GDM1 (cell line): Measurements from ENCODE around the gene BCL11B.

Source experiments
- DNase-seq: peaks from one replicate; lab custom pipeline; 2025; lab: John Stamatoyannopoulos, UW

Gene BCL11B

DNA sequence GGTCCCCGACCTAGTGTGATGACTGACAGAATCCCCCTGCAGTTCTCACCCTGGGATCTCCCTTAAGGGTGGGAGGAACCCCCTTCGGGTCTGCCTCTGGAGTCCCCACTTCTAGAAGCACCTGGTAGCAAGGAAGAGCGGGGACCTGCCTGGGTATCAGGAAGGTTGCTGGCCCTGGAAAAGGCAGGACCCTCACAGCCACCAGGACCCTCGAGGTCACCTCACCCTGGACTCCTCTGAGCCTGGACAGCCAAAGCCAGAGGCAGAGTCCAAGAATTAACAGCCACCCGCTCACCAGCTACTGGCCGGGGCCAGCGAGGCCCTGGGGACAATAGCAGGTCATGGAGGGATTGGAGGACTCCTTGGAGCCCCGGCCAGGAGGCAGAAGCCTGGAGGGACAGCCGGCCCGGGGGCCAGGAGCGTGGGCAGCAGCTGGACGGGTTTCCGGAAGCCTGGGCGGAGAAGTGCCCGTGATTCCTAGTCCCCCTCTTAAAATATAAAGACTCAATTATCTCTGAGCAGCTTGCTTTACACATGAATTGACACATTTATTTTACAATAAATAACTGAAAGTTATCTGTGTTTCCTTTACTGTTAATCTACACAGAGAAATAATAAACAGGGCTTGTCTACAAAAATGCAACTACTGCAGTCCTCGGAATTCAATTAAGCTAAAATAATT, 17.5 kb downstream of the BCL11B start:
- DNase-seq, result no peak

DNA sequence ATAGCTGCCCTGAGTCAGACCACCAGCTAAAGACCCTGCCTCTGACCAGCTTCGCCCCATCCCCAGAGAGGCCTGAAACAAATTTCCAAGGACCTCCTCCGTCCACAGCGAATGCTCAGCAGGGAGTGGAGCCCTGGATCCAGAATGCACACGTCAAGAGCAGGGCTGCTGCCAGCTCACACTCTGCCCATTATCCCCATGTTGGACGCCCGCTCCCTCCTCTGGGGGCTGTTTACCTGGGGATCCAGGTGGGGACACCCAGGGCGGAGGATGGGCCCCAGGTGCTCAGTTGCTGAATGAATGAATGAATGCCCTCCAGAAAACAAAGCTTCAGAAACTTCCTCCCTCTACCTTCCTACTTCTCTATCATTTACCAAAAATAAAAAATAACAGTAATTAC, 18.1 kb downstream of the BCL11B start:
- no peak for DNase-seq

DNA sequence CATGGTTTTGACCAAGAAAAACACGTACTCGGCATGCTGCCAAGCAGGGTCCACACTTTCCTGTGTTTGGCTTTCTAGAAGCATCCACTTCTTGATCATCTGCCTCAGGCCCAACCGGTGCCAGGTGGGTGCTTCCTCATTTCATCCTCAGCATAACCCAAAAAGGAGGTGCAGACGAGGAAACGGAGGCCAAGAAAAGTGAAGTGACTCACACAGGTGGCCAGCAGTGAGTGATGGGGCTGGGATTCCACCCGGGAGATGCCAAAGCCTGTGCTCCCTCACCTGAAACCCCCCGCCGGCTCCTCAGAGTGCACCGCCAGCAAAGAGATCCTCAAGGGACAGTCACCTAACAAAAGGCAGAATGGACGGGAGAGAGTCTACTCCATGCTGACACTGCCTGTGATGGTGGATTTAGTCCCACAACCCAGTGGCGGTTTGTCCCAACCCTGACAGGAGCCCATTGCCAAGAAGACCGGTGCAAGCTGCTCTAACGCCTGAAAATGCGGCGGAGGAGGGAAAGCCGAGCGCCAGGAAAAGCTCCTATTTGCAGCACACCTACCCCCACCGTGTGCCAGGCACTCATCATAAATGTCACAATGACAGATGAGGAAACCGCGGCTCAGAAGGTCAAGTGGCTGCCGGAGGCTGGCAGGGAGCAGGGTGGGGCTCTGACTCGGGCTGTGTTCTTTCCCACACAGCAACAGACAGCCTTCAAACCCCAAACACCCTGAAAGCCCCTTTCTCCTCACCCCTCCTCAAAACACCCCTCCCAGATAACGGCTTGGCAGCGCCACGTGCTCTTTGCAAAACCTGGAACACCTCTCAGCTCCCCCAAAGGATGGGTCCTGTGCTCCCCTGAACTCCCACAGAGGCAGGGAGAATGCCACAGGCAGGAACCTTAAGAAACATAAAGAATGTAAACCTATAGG, 18.8 kb downstream of the BCL11B start:
- DNase-seq, result no peak

DNA sequence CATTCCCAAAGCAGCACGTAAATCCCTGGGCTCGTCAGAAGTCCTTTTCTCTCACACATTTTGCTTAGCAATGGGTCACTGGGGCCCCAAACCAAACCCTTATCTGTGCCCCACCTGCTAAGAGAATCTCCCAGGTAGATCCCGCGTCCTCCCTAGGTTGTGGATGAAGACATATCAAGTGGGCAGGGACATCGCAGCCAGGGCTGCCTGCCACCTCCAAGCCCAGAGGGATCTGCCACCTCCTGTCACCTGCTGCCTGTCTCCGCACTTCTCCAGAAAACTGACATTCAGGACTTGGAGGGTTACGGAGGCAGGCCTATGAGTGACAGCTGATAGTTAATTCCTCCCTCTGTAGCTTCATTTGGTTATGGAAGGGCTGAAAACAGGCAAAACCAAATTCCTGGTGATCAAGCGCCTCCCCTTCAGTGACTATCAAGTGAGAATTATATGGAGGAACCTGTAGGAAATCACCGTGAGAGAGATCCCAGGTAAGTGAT, 19.5 kb downstream of the BCL11B start:
- no peak for DNase-seq

DNA sequence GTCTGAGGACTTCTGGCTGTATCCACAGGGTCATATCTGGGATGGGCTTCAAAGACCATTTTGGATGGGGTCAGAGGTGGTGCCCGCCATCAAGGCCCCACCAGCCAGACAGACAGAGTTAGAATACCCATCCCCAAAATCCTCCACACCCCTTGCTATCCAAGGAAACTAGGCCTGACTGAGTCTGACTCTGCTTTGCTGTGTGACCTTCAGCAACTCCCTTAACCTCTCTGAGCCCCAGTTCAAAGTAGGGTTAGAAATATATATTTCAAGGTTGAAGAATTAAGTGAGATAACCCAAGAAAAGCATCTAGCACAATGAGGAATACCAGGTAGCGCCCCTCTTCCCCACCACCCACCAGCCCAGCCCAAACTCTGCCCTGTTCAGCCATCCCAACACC, 20.3 kb downstream of the BCL11B start:
- DNase-seq, result no peak

DNA sequence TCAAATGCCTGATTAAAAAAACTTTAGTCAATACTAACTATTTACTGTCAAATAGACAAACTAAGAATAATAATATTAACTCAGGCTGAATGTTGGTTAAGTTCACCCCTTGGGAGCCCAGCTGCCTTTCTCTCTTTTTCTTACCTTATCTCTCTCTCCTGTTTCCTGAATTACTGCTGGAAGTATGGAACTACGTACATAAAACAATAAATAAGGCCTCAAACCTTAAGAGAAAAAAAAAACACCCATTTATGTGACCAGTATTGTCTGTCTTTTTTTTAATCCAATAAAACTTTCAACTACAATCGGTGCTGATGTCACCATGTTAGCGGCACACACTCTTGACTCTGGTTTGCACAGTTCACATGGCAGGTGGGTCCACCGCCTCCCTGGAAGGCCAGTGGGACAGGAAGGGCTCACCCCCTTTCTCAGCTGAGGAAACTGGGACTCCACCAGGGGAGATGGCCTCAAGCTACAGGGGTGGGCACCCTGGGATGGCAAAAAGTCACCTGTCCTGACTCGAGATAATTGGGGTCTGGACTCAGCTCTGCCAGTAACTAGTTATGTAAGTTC, 21.3 kb downstream of the BCL11B start:
- no peak for DNase-seq

DNA sequence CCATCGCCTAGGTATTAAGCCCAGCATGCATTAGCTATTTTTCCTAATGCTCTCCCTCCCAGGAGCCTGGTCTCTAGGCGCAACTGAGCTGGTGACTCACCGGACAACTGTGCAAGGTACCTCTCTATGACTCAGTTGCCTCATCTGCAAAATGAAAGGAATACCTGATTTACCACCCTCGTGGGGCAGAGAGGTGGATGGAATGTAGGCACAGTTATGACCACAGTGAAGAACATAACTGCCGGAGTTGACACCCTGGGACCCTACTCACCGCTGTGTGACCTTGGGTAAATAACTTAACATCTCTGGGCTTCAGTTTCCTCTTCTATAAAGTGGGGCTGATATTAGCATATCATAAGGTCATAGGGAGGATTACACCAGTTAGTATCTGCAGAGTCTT, 22.6 kb downstream of the BCL11B start:
- DNase-seq, result no peak

DNA sequence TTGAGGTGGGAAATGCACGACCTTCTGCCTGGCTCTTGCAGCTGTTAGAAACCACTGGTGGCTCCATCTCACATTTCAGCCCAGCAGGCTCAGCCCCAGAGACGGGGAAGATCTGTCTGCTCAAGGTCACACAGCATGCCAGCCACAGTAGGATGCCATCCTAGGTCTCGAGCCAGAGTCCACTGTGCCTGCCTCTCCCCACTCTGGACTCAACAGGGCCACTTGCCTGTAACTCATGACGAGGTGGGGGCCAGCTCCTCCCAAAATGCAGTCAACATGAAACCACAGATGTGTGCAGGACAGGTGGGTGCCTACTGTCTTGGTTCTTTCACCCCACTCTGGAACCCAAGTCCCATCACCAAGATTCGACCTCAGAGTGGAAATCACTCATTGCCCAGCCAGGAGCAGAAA, 23.2 kb downstream of the BCL11B start:
- no peak for DNase-seq

DNA sequence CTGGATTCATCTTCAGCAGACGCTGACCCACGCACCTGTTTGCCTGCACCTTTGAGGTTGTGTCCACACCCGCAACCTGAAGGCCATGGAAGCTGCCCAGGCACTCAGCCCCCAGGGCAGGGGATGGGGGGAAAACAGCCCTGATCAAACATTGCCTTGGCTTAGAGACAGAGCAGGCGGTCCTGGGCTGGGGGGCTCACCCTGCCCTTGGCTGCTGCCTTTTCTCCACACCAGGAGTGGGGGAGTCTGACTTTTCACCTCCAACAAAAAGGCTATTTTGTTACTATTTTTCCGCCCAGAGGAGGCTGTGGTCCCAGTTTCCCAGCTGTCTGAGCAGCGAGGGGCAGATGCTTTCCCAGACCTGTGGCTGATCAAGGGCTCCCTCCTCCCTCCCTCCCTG, 24.2 kb downstream of the BCL11B start:
- DNase-seq, result no peak

DNA sequence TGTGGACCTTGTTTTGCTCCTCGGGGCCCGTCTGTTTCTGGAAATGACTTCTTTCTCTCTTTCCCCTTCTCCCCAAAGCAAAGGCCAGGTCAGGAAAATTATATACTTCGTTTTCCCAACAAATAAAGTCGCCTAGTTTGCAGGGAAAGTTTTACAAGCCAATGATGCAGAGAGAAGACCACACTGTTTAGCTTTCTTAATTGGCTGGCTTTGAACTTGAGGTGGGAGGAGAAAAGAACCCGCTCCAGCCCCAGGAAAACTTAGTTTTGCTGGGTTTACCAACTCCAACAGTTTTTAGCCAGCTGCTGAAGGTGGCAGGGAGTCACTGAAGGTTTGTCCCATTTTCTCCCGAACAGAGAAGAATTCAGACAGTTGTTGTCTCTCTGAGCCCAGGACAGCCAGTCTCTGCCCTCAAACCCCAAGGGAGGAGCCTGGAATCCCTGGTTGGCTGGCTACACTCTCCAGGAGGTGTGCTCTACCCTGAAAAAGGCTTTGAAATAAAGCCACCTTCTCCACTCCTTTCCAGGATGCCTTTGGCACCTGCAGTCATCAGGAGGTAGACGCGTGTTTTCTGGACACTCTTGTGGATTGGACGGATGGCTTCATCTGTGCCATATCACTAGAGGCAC, 24.8 kb downstream of the BCL11B start:
- DNase-seq, result no peak

DNA sequence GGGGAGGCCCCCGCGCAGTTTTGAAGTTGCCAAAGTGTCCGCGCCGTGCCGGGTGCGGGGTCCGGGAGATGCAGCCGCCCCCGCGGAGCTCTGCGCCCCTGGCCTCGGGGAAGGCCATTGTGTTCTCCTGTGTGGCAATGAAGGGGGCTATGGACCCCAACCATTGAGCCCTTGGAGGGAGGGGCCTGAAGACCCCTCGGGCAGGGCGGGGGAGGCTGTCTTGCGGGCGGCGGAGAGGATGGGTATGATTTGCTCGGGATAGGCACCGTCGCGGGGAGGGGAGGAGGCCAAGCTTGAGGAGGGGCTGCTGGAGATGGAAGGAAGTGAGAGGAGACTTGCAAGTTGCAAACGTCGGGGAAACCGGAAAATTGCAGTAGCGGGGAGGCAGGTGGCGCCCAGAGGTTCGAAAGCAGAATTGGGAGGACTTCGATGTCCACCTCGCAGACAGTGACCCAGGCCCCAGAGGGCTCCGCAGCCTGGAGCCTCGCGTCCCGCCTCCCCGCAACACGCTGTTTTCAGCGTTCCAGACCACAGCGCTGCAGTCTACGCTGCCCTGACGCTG, 25.4 kb downstream of the BCL11B start:
- DNase-seq, result no peak

DNA sequence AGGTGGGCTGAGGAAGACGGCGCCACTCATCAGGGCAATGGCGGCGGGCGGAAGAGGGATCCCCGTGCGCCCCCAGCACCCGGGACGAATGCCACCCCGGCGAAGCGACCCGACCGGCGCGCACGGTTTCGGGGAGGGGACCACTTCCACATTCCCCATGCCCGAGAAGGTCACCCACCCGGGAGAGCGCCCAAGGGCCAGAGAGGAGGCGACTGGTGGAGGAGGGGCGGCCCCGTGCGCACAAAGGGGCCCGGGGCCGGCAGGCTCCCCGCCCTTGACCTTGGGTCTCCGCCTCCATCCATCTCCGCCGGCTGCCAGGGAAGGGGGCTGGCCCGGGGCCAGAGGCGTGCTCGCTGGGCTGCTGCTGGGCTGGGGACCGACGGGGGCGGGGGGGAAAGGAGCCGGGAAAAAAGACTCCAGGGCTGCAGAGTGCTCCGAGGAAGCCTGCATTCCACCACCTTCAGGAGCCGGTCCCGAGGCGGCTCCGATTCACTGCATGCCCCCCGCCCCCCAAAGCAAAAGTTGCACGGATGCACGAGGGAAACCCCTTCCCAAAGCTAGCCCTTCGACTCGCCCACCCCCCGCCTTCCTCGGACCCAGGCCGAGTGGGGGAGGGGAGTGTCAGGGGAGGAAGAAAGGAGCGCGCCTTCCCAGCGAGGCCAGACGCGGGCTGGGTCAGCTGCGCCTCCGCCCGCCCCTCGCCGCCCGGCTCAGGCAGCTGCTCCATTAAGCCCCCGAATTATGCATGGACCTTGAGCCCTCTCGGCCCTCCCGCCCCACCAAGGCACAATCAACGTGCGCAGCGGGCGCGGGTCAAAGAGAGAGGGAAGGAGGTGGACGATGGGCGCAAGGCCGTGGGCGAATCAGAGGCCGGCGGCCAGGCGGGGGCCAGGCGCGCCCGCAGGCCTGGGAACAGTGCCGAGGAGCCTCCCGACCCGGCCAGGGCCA, 26.2 kb downstream of the BCL11B start:
- no peak for DNase-seq

DNA sequence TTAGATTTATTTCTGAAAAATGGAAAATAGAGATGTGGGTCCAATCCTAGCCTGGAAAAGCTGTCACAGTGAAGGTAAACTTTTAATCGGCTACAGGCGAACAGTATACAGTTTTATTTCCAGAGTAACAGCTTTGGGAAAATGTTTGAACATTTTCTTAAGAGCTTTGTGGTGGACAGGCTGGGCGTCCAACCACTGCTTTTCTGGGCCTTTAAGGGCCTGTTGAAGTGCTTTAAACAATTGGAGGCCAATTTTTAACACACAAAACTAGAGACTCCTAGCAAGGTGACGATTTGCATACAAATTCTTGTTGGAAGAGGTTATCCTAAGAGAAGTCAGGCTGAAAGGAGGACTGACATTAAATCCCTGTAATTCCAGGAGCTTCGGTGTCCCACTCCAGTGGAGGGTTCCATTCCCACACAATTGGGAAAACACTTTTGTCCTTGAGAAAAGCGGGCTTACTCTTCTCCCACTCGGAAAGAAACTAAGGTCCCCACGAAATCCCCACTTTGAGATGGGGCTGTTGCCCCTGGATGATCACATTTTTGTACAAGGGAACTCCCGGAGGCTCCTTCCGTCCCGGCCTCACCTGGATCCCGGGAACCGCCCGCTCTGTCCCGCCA, 26.9 kb downstream of the BCL11B start:
- no peak for DNase-seq

DNA sequence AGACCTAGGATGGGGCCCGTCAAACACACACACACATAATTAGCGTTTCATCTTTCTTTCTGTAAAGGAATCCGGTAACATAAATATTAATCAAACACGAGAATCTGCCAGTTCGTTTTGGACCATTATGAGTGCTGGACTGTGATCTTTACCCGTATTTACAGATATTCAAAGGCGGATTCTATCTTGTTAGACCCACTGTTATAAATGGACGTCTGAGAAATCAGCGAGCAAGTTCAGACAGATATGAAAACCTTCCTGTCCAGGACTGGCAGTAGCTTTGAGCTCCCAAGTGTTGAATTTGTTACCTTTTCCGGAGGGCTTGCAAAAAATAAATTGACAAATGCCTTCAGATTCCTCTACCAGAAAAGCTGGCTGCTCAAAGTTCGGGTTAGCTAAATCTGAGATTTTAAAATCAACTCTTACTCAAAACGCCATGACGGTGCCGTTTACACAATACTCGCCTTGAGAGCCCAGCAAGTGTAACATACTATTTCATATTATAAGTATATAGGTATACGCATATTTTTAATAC, 27.6 kb downstream of the BCL11B start:
- DNase-seq, result no peak

DNA sequence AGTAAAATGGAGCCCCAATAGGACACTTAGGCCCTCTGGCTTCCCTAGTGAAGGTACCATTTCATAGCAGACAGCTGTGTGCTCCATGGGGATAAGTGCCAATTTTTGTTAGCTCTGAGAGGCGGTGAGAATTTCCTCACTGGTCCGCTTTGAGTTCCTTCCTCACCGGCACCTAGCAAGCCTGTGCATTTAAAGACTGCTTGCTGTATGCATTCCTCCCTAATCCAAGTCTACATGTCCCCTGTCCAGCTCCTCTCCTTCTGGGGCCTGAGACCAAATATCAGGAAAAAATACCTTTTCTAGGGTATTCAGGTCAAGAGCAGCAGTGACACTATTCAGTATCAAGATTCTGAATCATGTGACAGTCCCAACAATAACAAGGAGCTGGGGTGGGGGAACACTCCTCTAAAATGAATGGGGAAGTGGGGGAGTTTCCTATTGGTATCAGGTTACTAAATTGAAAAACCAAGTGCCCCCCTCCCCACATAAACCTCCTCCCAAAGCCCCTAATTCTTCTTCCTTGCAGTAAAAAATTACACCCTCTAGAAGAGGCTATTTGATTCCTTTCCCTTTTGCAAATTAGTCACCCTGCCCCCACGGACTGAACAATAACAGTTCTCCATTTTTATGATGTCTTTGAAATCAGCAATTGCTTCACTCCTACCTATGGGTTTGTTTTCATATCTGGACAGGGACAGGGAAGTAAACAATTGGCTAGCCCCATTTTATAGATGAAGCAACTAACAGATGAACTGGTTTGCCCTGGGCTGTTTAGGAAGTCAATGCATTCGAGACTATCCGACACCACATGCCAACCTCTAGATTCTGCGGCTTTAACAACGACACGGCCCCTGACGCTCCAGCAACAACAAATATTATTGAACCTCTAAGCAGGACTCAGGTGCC, 28.9 kb downstream of the BCL11B start:
- no peak for DNase-seq

DNA sequence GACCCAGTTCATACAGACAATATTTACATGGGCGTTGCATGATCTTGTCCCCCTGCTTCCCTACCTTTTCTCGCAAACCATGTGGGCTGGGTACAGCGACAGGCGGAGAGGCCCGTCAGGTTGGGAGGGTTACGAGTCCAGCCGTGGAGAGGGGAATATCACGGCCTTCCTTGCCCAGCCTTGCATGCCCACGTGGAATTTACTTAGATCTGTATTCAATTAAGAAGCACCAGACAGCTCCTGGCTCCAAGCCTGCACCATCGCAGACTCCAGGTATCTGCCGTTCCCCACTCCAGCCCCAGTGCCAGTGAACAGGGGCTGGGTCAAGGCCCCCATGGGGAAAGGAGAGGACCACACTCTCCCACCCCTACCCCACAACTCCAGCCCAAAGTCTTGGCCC, 29.8 kb downstream of the BCL11B start:
- DNase-seq, result no peak

DNA sequence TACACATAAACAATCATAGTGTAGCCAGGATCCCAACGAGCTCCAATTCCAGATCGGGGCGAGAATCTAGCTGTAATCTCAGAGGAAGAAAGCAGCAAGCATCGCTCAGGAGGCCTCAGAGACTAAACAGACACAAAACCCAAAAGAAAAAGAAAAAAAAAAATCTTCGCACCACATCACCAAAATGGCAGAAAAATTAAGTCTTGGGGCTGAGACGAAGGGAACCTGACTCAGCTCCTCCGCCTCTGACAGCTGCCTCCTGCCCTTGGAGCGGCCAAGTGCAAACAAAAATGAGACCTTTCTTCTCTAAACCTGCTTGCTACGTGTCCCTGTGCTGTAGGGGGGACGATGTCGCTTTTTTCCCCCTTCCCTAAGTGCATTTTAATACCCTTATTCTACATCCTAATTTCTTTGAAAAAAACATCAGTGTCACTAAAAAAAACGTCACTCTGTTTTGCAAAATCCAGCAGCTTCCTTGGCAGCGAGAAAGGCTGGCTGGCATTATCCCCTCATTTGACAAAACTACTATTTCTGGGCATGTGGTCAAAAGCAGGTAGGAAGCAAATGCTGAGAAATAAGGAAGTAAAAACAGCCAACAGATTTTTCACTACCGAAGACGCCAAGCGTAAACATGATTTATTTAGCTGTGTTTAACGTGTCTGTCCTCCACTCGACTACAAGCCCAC, 30.5 kb downstream of the BCL11B start:
- no peak for DNase-seq

DNA sequence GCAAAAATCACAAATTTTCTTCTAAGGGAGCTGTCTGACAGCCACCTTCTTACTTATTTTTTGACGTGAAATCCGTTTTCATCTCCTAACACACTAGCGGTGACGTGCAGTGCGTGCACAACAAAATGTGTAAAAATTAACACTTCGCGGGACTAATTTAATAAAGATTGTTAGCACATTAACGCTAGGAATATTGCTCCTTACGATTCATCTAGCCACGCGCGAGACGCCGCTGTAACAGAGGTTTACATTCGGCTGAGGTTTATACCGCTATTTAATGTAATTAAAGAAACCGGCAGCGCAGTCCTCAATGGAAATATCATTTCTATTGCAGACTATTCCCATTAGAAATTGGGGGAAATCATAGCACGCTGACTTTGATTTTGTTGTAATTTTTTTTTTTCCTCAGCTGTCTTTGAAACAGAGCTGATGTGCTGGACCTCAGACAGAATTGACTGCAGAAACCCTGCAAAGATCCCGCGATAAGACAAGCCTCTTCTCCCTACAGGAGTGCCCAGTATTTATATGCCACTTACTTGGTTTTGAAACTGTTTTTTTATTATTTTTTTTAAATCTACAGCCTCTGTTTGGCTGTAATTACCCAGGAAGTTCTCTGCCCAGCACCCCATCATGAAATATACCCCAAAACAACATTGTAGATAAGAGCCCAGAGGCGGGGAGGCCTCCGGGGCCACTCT, 31.2 kb downstream of the BCL11B start:
- no peak for DNase-seq
